Measurements from ENCODE around the gene DIP2A.

DIP2A gene

DNA sequence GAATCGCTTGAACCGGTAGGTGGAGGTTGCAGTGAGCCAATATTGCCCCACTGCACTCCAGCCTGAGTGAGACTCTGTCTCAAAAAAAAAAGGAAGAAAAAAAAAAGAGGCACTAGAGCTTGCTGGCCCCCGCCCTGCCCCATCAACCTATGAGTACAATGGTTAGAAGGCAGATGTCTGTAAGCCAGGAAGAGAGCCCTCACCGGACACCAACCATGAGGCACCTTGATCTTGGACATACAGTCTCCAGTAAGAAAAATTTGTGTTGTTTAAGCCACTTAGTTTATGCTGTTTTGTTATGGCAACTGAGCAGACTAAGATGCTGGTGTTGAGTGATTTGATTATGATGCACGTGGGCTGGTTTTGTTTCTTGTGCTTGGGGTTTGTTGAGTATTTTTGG lies 34.2 kb downstream of the DIP2A start:
- TF ChIP-seq, protein P1, sequence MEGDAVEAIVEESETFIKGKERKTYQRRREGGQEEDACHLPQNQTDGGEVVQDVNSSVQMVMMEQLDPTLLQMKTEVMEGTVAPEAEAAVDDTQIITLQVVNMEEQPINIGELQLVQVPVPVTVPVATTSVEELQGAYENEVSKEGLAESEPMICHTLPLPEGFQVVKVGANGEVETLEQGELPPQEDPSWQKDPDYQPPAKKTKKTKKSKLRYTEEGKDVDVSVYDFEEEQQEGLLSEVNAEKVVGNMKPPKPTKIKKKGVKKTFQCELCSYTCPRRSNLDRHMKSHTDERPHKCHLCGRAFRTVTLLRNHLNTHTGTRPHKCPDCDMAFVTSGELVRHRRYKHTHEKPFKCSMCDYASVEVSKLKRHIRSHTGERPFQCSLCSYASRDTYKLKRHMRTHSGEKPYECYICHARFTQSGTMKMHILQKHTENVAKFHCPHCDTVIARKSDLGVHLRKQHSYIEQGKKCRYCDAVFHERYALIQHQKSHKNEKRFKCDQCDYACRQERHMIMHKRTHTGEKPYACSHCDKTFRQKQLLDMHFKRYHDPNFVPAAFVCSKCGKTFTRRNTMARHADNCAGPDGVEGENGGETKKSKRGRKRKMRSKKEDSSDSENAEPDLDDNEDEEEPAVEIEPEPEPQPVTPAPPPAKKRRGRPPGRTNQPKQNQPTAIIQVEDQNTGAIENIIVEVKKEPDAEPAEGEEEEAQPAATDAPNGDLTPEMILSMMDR (IDR thresholded peaks at IDR 0.05; ENCODE audit: low read depth, low read length, poor library complexity, severe bottlenecking): no peak
- TF ChIP-seq EZH2phosphoT487 (IDR thresholded peaks at IDR 0.05; ENCODE audit: borderline replicate concordance, low read length): no peak
- H3K4me2 ChIP-seq (ENCODE audit: low read length): no peak overlapping the region
- no peaks in the 10 kb centered on the region for H3K4me1 ChIP-seq (ENCODE audit: control insufficient read depth, low read length)
- no peaks in the 10 kb centered on the region for H3K9me2 ChIP-seq (replicated peaks; ENCODE audit: control insufficient read depth, low read length)
- H4K20me1 ChIP-seq (ENCODE audit: control insufficient read depth, insufficient read depth, low read depth, low read length): no peaks in the 10 kb centered on the region
- H3K27ac ChIP-seq (ENCODE audit: low read depth, low read length): no peak overlapping the region
- no peaks in the 10 kb centered on the region for H3K9me3 ChIP-seq (ENCODE audit: control insufficient read depth, insufficient read depth, low read length)
- no peaks in the 10 kb centered on the region for H3F3A ChIP-seq (ENCODE audit: control insufficient read depth, insufficient read depth)
- H3K27me3 ChIP-seq (ENCODE audit: control insufficient read depth, low read length): no peaks in the 10 kb centered on the region
- no peak overlapping the region for H3K4me3 ChIP-seq (ENCODE audit: low read length)
- H3K79me2 ChIP-seq (ENCODE audit: control insufficient read depth, low read length): no peaks in the 10 kb centered on the region
- H3K36me3 ChIP-seq (ENCODE audit: control insufficient read depth, low read length): peaks cover 22% of the 10 kb centered on the region

DNA sequence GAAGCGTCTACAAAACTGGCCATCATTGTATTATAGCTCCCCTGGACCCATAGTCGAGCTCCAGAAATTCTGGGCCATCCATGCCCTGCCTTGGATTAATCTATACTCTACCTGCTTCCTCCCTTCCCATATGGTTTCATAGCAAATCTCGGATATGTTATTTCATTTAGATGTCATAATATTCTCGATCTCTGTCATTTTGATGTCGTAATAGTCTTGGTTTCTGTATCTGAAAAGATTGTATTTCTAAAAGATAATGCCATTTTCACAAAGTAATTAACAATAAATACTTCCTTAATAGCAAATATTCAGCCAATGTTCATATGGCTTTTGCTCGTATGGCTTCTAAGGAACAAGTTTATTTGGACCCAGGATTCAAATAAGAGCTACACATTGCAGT lies 35.1 kb downstream of the DIP2A start:
- Histone ChIP-seq H4K20me1 (ENCODE audit: control insufficient read depth, insufficient read depth, low read depth, low read length) (no peaks in the 10 kb centered on the region), H3K27ac (ENCODE audit: low read depth, low read length) (no peak overlapping the region), H3K36me3 (ENCODE audit: control insufficient read depth, low read length) (peaks cover 27% of the 10 kb centered on the region), H3F3A (ENCODE audit: control insufficient read depth, insufficient read depth) (no peaks in the 10 kb centered on the region), H3K4me2 (ENCODE audit: low read length) (no peak overlapping the region), H3K79me2 (ENCODE audit: control insufficient read depth, low read length) (no peaks in the 10 kb centered on the region), H3K27me3 (ENCODE audit: control insufficient read depth, low read length) (no peaks in the 10 kb centered on the region), H3K4me1 (ENCODE audit: control insufficient read depth, low read length) (no peaks in the 10 kb centered on the region), H3K9me3 (ENCODE audit: control insufficient read depth, insufficient read depth, low read length) (no peaks in the 10 kb centered on the region), H3K9me2 (replicated peaks; ENCODE audit: control insufficient read depth, low read length) (no peaks in the 10 kb centered on the region), H3K4me3 (ENCODE audit: low read length) (no peak overlapping the region)
- TF ChIP-seq EZH2phosphoT487 (IDR thresholded peaks at IDR 0.05; ENCODE audit: borderline replicate concordance, low read length): no peak
- TF ChIP-seq, protein P1 (IDR thresholded peaks at IDR 0.05; ENCODE audit: low read depth, low read length, poor library complexity, severe bottlenecking): no peak

DNA sequence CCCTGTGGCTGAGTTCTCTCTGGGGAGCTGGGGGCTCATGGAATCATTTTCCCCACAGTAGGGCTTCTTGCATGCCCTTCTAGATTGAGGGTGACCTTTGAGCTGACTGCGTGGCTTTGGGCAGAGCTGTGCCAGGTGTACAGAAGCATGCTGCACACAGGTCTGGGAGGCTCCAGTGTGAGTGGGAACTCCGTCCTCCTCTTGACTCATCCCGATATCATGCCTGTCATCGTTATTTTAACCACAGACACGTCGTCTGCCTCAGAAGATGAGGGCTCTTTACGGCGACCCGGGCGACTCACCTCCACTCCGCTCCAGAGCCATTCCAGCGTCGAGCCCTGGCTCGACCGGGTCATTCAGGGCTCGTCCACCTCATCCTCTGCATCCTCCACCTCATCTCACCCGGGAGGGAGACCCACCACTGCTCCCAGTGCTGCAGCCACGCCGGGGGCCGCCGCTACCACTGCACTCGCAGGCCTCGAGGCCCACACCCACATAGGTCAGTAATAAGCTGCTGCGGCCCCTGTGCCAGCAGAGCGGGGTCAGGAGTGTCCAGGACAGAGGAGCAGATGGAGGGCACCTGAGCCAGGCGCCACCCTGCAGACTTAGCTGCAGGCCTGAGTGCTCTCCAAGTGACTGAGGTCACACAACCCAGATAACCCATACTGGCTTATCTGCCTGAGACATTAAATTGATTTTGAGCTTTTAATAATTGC lies 39.8 kb downstream of the DIP2A start:
- no peak overlapping the region for H3K27ac ChIP-seq (ENCODE audit: low read depth, low read length)
- no peaks in the 10 kb centered on the region for H3K9me2 ChIP-seq (replicated peaks; ENCODE audit: control insufficient read depth, low read length)
- H3K4me3 ChIP-seq (ENCODE audit: low read length): no peak overlapping the region
- H3K79me2 ChIP-seq (ENCODE audit: control insufficient read depth, low read length): no peaks in the 10 kb centered on the region
- no peaks in the 10 kb centered on the region for H3K9me3 ChIP-seq (ENCODE audit: control insufficient read depth, insufficient read depth, low read length)
- peaks cover 3% of the 10 kb centered on the region; the same call in 1 of the 2 replicates for H3F3A ChIP-seq (ENCODE audit: control insufficient read depth, insufficient read depth)
- H3K4me2 ChIP-seq (ENCODE audit: low read length): no peak overlapping the region
- peaks cover 34% of the 10 kb centered on the region for H3K36me3 ChIP-seq (ENCODE audit: control insufficient read depth, low read length)
- H3K27me3 ChIP-seq (ENCODE audit: control insufficient read depth, low read length): no peaks in the 10 kb centered on the region
- TF ChIP-seq, protein P1 (IDR thresholded peaks at IDR 0.05; ENCODE audit: low read depth, low read length, poor library complexity, severe bottlenecking): no peak
- no peak for TF ChIP-seq EZH2phosphoT487 (IDR thresholded peaks at IDR 0.05; ENCODE audit: borderline replicate concordance, low read length)
- H3K4me1 ChIP-seq (ENCODE audit: control insufficient read depth, low read length): peaks cover 22% of the 10 kb centered on the region
- H4K20me1 ChIP-seq (ENCODE audit: control insufficient read depth, insufficient read depth, low read depth, low read length): no peaks in the 10 kb centered on the region
